ENCODE measurements around the gene TBX6.

Gene TBX6

DNA sequence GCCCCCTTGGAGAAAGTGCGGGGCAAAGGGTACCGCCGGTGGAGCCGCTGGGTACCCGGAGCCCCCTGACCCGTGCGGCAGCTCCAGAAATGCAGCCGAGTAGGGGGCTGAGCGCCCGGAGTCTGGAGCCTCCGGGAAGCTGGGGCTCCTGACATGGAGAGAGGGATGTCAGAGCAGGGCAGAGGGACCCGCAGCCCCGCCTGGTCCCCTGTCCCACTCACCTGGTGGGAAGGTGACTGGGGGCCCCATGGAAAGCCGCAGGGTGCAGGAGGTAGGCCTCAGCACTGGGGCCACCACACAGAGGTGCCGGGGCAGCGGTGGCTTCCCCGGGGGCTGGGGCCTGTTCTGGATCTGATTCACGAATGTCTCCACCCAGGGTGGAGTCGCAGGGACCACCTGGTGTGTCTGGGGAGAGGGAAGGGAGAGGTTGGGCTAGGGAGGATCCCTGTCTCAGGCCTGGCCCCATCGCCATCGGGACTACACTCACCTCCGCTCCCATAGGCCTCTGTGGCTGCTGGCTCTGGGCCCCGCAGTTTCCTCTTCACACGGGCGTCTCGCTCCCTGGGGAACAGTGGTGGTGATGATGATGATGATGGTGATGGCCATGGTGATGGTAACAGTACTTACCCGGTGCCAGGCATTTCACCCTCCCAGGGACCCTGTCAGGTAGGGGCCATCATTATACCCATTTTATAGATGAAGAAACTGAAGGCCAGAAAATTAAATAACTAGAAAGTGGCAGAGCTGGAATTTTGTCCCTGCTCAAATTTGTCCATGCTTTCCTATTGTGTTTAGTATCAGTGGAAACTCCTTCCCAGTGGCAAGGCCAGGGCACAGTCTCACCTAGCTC, 5.2 kb downstream of the TBX6 start:
- DNase-seq (ENCODE audit: low read depth in 2 of 2), result no peak

- DNase-seq (ENCODE audit: low read depth in 2 of 2), result no peak
These were observed 5.9 kb downstream of the TBX6 start for GRCh38 chr16:30085820-30086219.

GRCh38 chr16:30085247-30085646, 6.5 kb downstream of the TBX6 start:
- DNase-seq (ENCODE audit: low read depth in 2 of 2), result no peak

GRCh38 chr16:30084816-30085159, 6.9 kb downstream of the TBX6 start:
- DNase-seq (ENCODE audit: low read depth in 2 of 2), result no peak

GRCh38 chr16:30084096-30084815, 7.5 kb downstream of the TBX6 start:
- no peak for DNase-seq (ENCODE audit: low read depth in 2 of 2)

DNA sequence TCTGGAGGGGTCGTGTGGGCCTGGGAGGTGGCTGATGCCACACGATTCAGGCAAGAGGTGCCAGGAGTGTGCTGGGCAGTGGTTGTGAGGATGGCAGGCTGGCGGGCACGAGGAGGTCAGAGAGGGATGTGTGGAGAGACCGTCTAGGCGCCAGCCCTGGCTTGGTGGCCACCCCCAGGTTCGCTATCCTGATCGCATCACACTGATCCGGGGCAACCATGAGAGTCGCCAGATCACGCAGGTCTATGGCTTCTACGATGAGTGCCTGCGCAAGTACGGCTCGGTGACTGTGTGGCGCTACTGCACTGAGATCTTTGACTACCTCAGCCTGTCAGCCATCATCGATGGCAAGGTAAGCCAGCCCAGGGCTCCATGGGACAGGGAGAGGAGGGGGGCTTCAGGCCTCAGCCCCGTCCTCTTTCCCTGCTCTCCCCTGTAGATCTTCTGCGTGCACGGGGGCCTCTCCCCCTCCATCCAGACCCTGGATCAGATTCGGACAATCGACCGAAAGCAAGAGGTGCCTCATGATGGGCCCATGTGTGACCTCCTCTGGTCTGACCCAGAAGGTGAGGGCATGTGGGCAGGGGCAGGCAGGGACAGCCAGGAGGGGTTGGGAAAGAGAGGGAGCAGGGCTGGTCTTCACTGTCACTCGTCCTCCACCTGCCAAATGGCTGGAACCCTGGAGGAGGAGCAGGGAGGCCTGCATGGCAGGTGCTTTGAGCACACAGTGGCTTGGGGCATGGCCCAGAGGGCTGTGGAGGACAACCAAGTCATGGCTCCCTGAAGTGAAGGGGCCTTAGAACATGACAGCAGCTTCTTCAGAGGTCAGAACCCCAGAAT, 8.3 kb downstream of the TBX6 start:
- DNase-seq (ENCODE audit: low read depth in 2 of 2), result no peak

DNA sequence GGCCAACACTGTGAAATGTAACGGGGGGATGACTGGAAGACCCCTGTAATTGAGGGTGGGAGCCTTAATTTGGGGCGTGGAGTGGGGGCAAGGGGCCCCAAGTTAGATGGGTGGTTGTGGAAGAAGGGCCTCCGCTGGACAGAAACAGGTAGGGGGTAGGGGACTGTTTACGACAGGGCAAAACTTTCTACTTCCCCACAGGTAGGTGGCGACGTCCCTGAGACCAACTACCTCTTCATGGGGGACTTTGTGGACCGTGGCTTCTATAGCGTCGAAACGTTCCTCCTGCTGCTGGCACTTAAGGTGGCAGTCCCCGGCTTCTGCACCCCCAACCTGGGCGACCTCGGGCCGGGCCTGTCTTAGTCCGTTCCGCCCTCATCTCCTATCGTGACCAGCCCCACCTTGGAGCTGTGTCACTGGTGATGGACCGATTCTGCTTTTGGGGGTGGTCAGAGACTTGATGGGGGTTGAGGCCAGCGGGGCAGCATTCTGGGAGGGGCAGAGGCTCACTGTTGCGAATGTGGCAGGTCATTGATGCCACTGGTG, 9.1 kb downstream of the TBX6 start:
- DNase-seq (ENCODE audit: low read depth in 2 of 2), result no peak

- no peak for DNase-seq (ENCODE audit: low read depth in 2 of 2)
These were observed 12.2 kb downstream of the TBX6 start for GRCh38 chr16:30079480-30079879.

DNA sequence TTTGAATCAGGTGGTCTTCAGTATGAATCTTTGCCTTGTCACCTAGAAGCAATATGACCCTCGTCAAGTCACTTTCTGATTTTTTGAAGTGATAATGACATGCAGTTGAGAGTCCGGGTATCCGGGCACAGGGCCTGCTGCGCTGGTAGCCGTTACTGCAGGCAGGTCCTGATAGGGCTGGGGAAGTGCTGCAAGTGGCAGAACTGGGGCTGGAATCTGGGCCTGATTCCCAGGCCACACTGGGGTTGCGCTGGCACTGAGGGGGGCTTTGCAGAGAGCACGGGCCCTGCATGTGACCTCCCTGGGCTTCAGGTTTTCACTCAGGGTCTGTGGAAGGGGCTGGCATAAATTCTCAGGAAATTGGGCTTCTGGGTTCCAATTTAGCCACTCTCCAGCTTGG, 13.0 kb downstream of the TBX6 start:
- no peak for DNase-seq (ENCODE audit: low read depth in 2 of 2)

DNA sequence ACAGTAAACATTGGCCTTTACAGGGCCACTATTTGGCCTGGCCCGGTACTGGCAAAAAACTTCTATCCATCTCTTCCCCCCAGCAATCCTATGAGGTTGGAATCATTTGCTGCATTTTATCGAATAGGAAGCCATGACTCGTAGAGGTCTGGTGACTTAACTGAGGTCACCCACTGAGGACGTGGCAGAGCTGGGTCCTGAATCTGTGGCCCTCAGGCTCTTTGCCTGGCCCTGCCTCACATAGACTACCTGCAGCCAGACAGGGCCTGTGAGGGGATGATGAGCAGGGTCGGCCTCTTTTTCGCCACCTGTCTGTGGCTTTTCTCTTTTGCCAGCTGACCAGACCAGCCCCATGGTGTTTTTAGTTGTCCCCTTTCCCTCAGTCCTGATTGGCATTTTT, 14.1 kb downstream of the TBX6 start:
- no peak for DNase-seq (ENCODE audit: low read depth in 2 of 2)

- no peak for DNase-seq (ENCODE audit: low read depth in 2 of 2)
These were observed 15.4 kb downstream of the TBX6 start for GRCh38 chr16:30076276-30076791.

DNA sequence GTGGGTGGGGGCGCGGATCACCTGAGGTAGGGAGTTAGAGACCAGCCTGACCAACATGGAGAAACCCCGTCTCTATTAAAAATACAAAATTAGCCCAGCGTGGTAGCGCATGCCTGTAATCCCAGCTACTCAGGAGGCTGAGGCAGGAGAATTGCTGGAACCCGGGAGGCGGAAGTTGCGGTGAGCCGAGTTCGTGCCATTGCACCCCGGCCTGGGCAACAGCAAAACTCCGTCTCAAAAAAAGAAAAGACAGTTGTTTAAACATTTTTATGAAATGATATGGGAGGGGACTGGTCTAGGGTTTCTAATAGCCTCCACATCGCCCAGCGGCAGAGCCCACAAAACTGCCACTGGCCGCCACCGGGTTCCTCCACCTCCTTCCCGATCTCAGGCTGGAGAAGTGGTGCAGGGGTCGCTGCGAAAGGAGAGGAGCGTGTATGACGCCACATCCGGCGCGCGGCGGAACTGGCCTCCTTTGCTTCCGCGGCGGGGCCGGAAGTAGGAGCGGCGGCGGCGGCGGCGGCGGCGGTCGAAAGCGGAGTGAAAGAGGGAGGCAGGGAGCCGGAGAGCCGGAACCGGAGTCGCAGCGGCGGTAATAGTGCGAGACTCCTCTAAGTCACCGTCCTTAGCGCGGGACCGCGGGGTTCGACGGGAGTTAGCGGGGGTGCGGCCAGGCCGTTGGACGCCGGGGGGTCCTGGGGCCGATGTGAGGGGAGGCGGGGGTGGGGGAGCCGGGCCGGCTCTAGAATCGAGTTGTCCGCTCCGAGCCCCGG, 16.0 kb downstream of the TBX6 start, which contains the start of gene PPP4C:
Gene PPP4C, plus strand, starts transcription at position 492 of the 773 bp plus-strand sequence. CDS start 384 bp downstream, outside the sequence.
- peak; percentile 77 to 91 for DNase-seq (ENCODE audit: low read depth in 2 of 2)

GRCh38 chr16:30070490-30070889, 21.2 kb downstream of the TBX6 start:
- no peak for DNase-seq (ENCODE audit: low read depth in 2 of 2)

DNA sequence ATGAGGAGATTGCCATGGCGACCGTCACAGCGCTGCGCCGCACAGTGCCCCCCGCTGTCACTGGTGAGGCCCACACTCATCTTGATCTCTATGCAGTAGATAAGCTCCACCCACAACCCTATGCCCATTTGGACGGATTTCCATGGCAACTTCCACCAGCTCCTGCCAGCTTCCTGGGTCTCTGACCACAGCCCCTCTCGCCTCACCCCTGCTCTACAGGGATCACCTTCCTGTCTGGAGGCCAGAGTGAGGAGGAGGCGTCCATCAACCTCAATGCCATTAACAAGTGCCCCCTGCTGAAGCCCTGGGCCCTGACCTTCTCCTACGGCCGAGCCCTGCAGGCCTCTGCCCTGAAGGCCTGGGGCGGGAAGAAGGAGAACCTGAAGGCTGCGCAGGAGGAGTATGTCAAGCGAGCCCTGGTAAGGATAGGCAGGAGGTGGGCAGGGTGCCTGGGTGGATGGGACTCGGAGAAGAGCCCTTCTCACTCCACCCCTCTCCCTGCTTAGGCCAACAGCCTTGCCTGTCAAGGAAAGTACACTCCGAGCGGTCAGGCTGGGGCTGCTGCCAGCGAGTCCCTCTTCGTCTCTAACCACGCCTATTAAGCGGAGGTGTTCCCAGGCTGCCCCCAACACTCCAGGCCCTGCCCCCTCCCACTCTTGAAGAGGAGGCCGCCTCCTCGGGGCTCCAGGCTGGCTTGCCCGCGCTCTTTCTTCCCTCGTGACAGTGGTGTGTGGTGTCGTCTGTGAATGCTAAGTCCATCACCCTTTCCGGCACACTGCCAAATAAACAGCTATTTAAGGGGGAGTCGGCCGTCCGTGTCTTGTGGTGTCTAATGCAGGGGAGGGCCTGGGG, 21.9 kb downstream of the TBX6 start:
- no peak for DNase-seq (ENCODE audit: low read depth in 2 of 2)

DNA sequence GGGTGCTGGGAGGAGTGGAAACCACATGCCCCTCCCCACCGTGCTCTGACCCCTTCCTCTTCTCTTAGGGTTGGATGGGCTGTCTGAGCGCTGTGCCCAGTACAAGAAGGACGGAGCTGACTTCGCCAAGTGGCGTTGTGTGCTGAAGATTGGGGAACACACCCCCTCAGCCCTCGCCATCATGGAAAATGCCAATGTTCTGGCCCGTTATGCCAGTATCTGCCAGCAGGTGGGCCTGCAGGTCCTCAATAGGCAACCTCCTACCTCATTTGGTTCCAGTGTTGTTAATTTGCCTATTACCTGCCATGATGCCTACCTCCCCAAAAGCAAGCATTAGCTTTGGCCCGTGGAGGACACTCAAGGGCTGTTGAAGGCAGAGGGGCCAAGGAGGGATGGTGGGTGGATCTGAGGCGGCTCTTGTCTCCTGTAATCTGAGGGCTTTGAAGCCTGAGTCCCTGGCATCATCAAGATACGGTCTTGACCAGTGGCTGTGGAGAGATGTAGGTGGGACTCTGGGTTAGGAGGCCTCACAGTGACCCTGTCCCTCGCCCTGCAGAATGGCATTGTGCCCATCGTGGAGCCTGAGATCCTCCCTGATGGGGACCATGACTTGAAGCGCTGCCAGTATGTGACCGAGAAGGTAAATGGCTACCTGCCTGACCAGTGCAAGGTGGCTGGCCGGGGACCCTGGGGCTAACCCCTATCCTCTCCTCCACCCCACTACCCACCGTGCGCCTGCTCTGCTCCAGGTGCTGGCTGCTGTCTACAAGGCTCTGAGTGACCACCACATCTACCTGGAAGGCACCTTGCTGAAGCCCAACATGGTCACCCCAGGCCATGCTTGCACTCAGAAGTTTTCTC, 22.7 kb downstream of the TBX6 start:
- DNase-seq (ENCODE audit: low read depth in 2 of 2), result no peak

DNA sequence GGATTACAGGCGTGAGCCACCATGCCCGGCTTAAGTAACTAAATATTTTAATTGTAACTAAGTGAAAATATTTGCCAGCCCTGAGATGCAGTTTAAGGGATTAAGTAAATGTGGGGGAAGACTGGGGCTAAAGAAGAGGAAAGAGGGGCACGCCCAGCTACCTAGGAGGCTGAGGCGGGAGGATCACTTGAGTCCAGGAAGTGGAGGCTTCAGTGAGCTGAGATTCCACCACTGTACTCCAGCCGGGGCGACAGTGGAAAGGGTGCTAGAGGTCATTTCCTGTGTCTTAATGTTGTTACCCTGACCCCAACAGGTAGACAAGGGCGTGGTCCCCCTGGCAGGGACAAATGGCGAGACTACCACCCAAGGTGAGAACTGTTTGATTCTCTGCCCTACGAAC, 23.4 kb downstream of the TBX6 start:
- no peak for DNase-seq (ENCODE audit: low read depth in 2 of 2)

GRCh38 chr16:30067584-30067916, 24.2 kb downstream of the TBX6 start:
- no peak for DNase-seq (ENCODE audit: low read depth in 2 of 2)

DNA sequence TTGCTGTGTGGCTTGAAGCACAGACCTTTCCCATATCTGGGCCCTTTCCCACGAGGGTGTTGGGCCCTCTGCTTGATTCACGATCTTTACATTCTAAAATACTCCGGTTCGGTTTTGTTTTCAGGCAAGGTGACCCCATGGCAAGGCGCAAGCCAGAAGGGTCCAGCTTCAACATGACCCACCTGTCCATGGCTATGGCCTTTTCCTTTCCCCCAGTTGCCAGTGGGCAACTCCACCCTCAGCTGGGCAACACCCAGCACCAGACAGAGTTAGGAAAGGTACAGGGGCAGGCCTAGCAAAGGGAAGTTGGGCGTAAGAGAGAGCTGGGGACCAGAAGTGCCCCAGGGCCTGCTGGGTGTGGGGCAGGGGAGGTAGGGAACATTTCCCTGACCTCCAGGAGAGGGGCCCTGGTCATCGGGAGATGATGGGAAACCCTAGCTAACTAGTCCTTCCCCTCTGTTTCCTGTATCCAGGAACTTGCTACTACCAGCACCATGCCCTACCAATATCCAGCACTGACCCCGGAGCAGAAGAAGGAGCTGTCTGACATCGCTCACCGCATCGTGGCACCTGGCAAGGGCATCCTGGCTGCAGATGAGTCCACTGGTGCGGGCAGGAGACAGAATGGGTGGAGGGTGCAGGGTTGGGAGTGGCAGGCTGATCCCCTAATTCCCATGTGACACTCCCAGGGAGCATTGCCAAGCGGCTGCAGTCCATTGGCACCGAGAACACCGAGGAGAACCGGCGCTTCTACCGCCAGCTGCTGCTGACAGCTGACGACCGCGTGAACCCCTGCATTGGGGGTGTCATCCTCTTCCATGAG, 24.8 kb downstream of the TBX6 start:
- DNase-seq (ENCODE audit: low read depth in 2 of 2), result no peak

Measured in stimulated activated CD4-positive, alpha-beta T cell treated with anti-CD3 and anti-CD28 coated beads, Interleukin-12 subunit alpha, Interleukin-12 subunit beta, amount 100 ng/mL, for 24 hours (primary cell).